GM19099 (cell line): ENCODE results near the gene ACSM5.

Experiments
- POLR2A ChIP-seq: IDR thresholded peaks from 3 replicates; pipeline ENCODE4 v1.6.1; 2011; ENCODE audit warnings: low read depth; ENCODE audit not compliant: insufficient read length; ENCODE audit errors: extremely low read depth

ACSM5 gene, protein sequence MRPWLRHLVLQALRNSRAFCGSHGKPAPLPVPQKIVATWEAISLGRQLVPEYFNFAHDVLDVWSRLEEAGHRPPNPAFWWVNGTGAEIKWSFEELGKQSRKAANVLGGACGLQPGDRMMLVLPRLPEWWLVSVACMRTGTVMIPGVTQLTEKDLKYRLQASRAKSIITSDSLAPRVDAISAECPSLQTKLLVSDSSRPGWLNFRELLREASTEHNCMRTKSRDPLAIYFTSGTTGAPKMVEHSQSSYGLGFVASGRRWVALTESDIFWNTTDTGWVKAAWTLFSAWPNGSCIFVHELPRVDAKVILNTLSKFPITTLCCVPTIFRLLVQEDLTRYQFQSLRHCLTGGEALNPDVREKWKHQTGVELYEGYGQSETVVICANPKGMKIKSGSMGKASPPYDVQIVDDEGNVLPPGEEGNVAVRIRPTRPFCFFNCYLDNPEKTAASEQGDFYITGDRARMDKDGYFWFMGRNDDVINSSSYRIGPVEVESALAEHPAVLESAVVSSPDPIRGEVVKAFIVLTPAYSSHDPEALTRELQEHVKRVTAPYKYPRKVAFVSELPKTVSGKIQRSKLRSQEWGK

DNA sequence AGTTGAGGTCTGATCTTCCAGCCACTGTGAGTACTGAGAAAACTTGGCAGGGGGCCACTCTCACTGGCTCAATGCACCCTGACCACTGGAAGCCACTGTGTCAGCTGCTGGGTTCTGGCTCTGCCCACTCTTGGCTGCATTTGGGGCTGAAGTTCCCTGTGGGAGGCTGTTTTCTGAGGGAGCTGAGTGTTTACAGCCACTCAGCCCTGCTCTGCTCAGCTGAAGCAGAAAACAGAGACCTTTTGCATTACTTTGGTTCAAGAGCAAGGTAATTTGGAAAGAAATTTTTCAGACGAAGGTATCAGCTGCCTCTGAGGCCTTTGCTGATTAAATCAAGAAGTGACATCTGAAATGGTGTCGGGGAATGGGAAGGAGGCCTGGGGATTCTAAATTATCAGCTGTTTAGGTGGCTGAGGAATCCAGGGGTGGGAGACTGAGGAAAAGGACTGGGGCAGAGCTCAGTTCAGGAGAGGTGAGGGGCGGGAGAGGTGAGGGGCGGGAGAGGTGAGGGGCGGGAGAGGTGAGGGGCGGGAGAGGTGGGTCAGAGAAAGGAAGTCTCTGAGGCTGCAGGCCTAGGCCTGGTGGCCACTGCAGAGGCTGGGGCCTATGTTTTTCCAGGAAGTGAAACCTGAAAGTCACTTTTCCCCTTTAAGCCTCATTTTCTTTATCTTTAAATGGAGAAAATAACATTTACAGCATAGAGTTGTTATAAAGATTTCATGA lies at the start of gene ACSM5:
TSS of gene ACSM5 (plus strand) at position 137 of the 723 bp plus-strand sequence. CDS start 1,951 bp downstream, outside the sequence.
- no peak for TF ChIP-seq POLR2A

DNA sequence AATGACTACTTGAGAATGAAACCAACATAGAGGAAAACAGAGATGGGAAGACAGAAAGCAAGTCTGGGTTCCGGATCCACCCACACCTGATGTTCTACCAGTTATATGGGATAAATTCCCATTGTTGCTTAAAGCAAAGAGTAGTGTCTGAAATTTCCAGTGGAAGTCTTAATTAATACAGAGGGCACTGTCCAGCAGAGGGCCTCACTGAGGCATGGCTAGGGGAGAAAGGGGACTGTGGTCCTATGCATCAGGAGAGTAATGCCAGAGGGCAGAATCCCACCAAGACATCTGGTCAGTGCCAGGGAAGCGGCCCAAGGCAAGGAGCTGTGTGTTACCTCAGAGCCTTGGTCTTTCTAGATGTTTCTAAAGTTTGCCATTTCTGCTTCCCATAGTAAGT lies 49.3 kb upstream of the ACSM5 start:
- no peak for TF ChIP-seq POLR2A

DNA sequence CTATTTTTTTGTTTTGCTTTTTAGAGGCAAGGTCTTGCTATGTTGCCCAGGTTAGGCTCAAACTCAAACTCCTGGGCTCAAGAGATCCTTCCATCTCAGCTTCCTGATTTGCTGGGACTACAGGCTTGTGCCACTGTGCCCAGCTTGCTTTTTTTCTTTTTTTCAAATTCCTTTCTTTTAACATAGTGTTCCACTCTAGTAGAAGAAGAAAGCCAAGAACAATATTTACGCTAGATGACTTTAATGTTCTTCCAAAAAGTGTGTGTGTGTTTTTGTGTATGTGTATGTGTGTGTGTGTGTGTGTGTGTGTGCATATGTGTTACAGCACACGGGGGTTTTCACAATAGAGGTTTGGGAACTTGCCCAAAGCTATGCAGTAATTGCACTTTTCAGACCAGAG lies 46.1 kb upstream of the ACSM5 start:
- no peak for TF ChIP-seq POLR2A

DNA sequence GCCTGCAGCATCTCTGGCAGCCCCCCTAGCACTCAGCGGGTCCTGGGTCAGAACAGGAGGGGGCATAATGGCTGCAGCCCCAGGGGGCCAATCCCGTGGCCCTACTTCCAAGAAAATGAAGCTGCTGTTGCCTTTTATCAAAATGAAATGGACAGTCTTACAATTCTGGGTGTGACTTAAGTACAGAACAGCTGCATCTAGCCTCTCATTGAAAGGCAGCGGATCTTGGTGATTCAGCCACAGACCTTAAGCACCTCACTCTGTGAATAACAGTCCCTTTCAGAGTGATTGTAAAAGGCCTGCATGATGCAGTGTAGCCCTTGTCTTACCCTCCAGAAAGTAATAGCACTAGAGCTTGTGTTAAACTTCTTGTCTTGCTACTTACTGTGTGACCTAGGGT lies 45.3 kb upstream of the ACSM5 start:
- TF ChIP-seq POLR2A = no peak

DNA sequence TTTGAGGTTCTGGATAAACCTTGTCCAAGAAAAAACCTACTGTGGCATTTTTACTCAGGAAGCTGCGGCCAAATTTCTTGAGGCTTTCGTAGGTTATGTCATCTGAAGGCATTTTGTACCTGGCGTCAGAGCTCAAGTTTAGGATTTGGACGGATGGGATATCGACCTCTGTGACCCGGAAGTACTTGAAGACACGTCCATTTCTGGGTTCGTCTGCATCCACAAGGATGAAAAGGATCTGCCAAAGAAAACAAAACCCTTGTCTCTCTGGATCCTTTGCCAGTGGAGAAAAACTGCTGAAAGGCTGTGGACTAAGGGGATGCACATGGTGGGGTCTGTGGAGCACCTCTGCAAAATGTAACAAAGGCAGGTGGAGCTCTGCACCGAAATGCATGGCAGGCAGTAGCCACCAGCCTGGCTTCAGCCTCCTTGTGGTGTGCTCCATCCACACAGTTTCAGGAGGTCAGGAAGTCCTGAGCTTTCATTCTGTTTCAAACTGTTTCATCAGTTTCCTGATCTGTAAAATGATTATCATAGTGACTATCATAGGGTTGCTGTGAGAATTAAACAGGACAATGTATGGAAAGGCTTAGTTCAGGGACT lies 39.8 kb upstream of the ACSM5 start:
- TF ChIP-seq POLR2A = no peak

DNA sequence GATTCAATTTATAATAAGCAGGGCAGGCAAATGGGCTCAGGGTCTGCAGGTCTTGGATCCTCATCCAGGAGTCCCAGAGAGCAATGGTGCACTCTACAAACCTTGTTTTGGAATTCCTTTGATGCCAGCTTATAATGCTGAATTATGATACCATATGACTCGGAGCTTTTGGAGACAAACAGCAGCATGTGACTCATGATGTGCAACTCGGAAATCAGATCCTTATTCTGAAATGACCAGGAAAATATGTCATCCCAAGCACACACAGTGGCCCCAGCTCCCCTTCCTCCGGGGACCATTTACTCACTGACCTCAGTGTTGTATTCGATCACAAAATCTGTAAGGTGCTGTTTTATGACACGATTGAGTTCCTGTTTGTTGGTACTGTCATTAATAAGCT lies 36.6 kb upstream of the ACSM5 start:
- no peak for TF ChIP-seq POLR2A

DNA sequence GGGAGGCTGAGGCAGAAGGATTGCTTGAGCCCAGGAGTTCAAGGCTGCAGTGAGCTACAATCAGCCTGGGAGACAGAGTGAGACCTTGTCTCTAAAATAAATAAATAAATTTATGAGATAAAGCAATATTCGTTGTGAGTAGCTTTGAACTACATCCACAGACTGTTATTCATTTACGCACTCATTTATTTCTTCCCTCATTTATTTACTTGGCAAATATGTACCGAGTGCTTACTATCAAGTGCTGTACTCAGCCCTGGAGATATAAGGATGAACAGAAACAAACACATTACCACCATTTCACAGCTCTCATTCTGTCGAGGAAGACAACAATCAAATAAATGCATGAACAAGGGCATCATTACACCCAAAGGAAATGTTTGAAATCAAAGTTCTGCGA lies 32.2 kb upstream of the ACSM5 start:
- TF ChIP-seq POLR2A = no peak

DNA sequence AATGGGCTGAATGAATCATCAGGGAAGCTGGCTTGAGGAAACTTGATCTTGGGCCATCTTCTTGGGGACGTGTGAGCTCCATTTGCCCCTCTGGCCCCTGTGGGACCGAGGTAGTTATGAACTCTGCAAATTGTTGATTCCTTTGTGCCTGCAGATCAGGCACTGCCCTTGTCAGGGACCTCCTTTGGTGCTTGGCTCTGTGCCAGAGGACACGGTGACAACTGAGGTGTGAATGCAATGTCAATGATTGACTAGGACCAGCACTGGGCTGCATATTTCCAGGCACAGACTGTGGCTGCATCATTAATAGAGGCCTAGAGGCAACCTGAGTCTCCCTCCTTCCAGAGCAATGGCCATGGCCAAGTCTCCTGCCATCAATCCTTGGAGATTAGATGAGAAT lies 28.6 kb upstream of the ACSM5 start:
- no peak for TF ChIP-seq POLR2A

DNA sequence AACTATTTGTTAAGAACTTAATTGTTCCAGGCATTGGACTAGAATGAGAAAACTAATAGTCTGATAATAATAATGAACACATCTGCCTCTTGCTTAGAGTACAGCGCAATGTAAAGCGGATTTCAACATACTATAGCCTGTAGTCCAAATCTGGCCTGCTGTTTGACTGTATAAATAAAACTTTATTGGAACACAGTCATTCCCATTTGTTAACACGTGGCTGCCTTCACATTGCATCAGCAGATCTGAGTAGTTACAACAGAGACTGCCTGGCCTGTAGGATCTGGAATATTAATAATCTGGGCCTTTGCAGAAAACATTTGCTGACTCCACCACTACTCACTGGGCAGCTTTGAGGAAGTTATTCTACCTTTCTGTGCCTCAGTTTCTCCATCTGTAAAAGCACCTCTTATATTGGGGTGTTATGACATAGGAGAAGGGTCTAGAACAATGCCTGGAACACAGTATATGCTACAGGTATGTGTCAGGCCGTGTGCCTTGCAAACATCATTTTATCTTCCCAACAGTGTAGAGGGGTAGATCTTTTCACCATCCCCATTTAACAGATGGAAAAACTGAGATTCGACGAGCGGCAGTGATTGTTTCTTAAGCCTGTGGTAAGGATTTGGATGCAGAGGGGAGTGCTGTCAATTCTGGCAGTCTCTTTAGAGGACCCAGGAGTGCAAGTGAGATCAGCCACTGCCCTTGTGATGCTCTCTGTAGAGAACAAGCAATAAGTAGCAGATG lies 27.0 kb upstream of the ACSM5 start:
- no peak for TF ChIP-seq POLR2A

DNA sequence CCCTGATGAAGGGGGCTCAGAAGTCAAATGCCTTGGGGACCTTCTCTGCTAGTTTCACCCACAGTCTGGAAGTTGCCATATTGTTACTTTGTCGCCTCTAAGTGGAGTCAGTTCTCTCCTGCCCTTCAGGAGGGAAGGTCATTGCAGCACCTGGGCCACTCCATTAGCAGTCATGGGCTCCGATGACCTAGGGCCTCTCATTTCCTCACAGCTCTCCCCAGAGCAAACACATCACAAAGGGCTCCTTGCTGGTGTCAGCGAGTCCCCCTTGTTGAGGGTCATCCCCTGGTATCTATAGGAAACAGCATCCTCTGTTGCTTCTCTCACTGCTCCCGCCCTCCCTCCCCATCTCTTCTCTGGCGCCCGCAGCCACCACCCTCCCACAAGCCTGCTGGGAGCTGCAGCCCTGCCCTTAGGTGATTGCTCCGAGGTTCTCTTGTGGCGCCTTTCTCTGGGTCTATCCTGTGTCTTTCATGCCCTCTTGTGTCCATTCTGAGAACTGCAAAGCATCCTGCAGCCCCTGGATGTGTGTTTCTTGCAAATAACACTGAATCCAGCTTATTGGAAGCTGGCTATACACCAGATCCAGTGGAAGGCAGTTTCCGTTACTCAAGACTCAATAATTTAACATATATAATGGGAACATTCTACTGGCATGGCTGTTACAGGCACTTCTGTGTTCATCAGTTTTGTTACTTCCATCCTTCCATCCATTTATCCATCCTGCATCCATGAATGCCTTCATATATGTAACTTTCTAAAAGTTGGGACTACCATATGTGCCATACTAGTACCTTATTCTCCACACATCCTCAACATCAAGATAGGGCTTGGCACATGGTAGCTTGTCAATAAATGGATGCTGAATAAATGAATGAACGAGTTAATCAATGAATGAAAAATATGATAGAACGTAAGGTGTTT lies 26.0 kb upstream of the ACSM5 start:
- no peak for TF ChIP-seq POLR2A

DNA sequence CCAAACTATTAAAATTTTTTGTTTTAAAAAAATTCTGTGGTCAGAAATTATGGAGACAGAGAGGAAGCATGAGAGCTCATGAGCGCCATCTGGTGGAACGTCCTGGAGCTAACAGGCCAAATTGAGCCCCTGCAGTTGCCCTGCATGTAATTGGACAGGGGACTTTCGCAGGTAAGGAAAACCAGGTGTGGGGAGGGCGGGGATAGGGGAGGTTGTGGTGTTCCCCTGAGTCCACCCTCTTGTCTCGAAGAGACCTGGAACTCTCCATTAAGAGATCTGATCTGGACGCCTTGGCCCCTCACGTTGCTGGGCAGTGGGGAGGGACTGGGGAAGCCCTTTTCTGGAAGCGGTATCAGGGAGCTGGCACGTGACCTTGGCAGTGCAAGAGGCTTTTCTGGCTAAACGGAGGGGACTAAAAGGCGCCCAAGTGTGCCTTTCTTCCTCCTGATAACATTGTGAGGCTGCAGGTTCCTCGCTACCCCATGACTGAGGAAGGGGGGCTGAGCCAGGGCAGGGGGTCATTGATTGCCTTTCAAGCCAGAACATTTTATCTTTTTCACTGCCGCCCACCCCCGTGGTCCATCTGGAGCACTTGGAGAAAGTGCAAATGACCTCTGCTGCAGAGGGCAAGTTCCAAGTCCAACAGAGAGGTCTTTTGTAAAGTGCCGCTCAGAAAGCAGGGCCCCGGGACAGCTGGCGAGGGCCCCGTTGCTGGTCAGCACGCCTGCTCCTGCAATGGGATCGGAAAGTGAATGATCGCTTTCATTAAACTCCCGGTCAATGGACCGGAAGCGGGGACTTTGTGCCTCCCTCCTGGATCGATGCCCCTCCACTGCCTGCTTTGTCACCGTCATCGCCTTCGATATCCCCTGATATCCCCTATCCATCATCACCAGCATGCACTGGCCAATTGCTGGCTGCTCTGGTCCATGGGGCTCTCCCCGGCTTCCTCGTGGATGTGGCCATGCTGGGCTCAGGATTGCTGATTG lies 23.2 kb upstream of the ACSM5 start:
- no peak for TF ChIP-seq POLR2A

DNA sequence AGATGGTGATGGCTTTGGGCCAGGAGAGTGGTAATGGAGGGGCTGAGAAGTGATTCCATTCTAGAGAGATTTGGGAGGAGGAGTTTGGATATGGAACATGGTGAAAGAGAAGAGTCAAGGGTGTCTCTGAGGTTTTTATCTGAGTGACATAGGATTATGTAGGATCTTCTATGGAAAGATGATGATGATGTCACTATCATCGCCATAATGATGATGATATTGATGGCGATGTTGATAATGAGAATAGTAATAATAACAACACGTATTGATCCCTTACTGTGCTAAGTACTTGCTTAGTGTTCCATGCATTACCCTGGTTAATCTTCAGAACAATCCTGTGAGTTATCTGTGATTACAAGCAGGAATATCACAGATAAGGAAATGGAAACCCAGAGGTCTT lies 21.4 kb upstream of the ACSM5 start:
- TF ChIP-seq POLR2A = no peak

DNA sequence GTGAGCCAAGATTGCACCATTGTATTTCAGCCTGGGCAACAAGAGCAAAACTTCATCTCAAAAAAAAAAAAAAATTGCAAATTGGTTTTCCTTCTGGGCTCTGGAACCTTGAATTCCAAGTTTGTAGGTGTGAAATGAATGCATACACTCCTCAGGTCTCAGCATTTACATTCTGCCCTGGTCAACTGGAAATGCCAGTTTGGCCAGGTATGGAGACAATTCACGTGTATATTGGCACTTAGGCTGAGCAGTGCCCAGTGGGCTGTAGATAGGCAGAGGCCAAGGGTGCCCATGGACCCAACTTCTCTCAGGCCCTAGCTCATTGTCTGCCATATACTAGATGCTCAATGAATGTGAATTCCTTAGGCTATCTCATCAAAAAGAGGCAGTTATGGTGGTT lies 20.5 kb upstream of the ACSM5 start:
- no peak for TF ChIP-seq POLR2A
